ENCODE results near the gene TUFT1.

TUFT1 gene

GRCh38 chr1:151529211-151529702, 10.9 kb upstream of the TUFT1 start:
- TF ChIP-seq EZH2 (IDR thresholded peaks at IDR 0.05) (no peak), POLR2AphosphoS5 (IDR thresholded peaks at IDR 0.05; ENCODE audit: borderline replicate concordance, low read depth, low read length) (no peak), FOXP2 (optimal IDR thresholded peaks at IDR 0.05; ENCODE audit: control extremely low read depth, extremely low read length, insufficient read depth) (no peak)
- Histone ChIP-seq H3K36me3 (ENCODE audit: insufficient read depth, low read length) (no peaks in the 10 kb centered on the region), H3K9me3 (ENCODE audit: low read depth, low read length) (no peaks in the 10 kb centered on the region), H3K27ac (no peak overlapping the region), H3K9ac (ENCODE audit: insufficient read length) (no peak overlapping the region), H3K4me3 (no peak overlapping the region)
- no peak for DNase-seq (ENCODE audit: low read depth, low spot score)

DNA sequence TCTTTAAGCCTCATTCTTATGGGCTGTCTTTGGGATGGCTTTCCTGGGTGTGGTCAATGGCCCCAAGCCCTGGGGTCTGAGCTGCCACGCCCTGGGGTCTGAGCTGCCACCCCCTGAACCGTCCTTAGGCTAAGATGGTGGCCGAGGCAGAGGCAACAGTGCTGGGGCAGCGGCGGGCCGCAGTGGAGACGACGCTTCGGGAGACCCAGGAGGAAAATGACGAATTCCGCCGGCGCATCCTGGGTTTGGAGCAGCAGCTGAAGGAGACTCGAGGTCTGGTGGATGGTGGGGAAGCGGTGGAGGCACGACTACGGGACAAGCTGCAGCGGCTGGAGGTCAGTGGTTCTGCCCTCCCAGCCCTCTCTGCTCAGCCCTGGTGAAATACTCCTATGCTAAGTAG, 10.3 kb upstream of the TUFT1 start:
- Histone ChIP-seq H3K9me3 (ENCODE audit: low read depth, low read length) (no peaks in the 10 kb centered on the region), H3K27ac (no peak overlapping the region), H3K9ac (ENCODE audit: insufficient read length) (no peak overlapping the region), H3K4me3 (no peak overlapping the region), H3K36me3 (ENCODE audit: insufficient read depth, low read length) (no peaks in the 10 kb centered on the region)
- TF ChIP-seq EZH2 (IDR thresholded peaks at IDR 0.05) (no peak), FOXP2 (optimal IDR thresholded peaks at IDR 0.05; ENCODE audit: control extremely low read depth, extremely low read length, insufficient read depth) (no peak), POLR2AphosphoS5 (IDR thresholded peaks at IDR 0.05; ENCODE audit: borderline replicate concordance, low read depth, low read length) (no peak)
- no peak for DNase-seq (ENCODE audit: low read depth, low spot score)

- no peaks in the 10 kb centered on the region for H3K9me3 ChIP-seq (ENCODE audit: low read depth, low read length)
- no peak overlapping the region for H3K27ac ChIP-seq
- no peak overlapping the region for H3K4me3 ChIP-seq
- H3K9ac ChIP-seq (ENCODE audit: insufficient read length), result no peak overlapping the region
- no peak for DNase-seq (ENCODE audit: low read depth, low spot score)
- no peaks in the 10 kb centered on the region for H3K36me3 ChIP-seq (ENCODE audit: insufficient read depth, low read length)
- no peak for TF ChIP-seq EZH2 (IDR thresholded peaks at IDR 0.05)
- no peak for TF ChIP-seq FOXP2 (optimal IDR thresholded peaks at IDR 0.05; ENCODE audit: control extremely low read depth, extremely low read length, insufficient read depth)
- TF ChIP-seq POLR2AphosphoS5 (IDR thresholded peaks at IDR 0.05; ENCODE audit: borderline replicate concordance, low read depth, low read length), result no peak
Measured at GRCh38 chr1:151530461-151530860, 9.6 kb upstream of the TUFT1 start.

DNA sequence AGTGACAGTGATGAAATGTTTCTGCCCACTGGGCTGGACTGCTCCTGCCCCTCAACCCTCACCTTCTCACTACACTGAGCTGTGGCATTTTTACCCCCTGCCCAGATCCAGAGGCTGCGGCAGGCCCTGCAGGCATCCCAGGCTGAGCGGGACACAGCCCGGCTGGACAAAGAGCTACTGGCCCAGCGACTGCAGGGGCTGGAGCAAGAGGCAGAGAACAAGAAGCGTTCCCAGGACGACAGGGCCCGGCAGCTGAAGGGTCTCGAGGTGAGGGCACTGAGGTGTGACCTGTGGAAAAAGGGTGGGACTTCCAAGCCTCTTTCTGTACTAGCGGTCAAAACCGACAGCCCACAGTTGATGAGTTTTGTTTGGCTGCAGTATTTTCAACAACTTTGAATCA, 6.2 kb upstream of the TUFT1 start:
- Histone ChIP-seq H3K27ac (no peak overlapping the region), H3K36me3 (ENCODE audit: insufficient read depth, low read length) (no peaks in the 10 kb centered on the region), H3K9me3 (ENCODE audit: low read depth, low read length) (no peaks in the 10 kb centered on the region), H3K9ac (ENCODE audit: insufficient read length) (no peak overlapping the region), H3K4me3 (no peak overlapping the region)
- TF ChIP-seq FOXP2 (optimal IDR thresholded peaks at IDR 0.05; ENCODE audit: control extremely low read depth, extremely low read length, insufficient read depth), result no peak
- no peak for TF ChIP-seq POLR2AphosphoS5 (IDR thresholded peaks at IDR 0.05; ENCODE audit: borderline replicate concordance, low read depth, low read length)
- no peak for TF ChIP-seq EZH2 (IDR thresholded peaks at IDR 0.05)
- DNase-seq (ENCODE audit: low read depth, low spot score), result no peak

- H3K36me3 ChIP-seq (ENCODE audit: insufficient read depth, low read length), result no peaks in the 10 kb centered on the region
- TF ChIP-seq POLR2AphosphoS5 (IDR thresholded peaks at IDR 0.05; ENCODE audit: borderline replicate concordance, low read depth, low read length) (no peak), EZH2 (IDR thresholded peaks at IDR 0.05) (no peak), FOXP2 (optimal IDR thresholded peaks at IDR 0.05; ENCODE audit: control extremely low read depth, extremely low read length, insufficient read depth) (no peak)
- H3K9me3 ChIP-seq (ENCODE audit: low read depth, low read length), result no peaks in the 10 kb centered on the region
- H3K9ac ChIP-seq (ENCODE audit: insufficient read length), result no peak overlapping the region
- H3K27ac ChIP-seq, result no peak overlapping the region
- DNase-seq (ENCODE audit: low read depth, low spot score), result no peak
- H3K4me3 ChIP-seq, result no peak overlapping the region
Measured at GRCh38 chr1:151534662-151535278, 5.3 kb upstream of the TUFT1 start.

GRCh38 chr1:151535326-151536271, 4.5 kb upstream of the TUFT1 start:
- Histone ChIP-seq H3K27ac (no peak overlapping the region), H3K9me3 (ENCODE audit: low read depth, low read length) (no peaks in the 10 kb centered on the region), H3K9ac (ENCODE audit: insufficient read length) (no peak overlapping the region), H3K36me3 (ENCODE audit: insufficient read depth, low read length) (no peaks in the 10 kb centered on the region), H3K4me3 (no peak overlapping the region)
- no peak for DNase-seq (ENCODE audit: low read depth, low spot score)
- TF ChIP-seq FOXP2 (optimal IDR thresholded peaks at IDR 0.05; ENCODE audit: control extremely low read depth, extremely low read length, insufficient read depth), result no peak
- TF ChIP-seq POLR2AphosphoS5 (IDR thresholded peaks at IDR 0.05; ENCODE audit: borderline replicate concordance, low read depth, low read length), result no peak
- TF ChIP-seq EZH2 (IDR thresholded peaks at IDR 0.05), result no peak

DNA sequence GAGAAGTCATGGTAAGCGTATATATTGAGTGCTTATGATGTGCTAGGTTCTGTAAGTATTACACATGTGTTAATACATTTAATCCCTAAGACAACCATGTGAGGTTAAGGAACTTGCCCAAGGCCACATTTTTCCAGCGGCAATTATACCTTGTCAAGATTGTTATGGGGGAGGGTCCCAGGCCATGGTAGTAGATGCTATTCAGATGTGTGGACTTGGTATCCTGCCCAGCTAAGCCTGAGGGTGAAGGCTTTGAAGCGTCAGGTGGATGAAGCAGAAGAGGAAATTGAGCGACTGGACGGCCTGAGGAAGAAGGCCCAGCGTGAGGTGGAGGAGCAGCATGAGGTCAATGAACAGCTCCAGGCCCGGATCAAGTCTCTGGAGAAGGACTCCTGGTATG, 3.6 kb upstream of the TUFT1 start:
- Histone ChIP-seq H3K9ac (ENCODE audit: insufficient read length) (no peak overlapping the region), H3K36me3 (ENCODE audit: insufficient read depth, low read length) (no peaks in the 10 kb centered on the region), H3K27ac (no peak overlapping the region), H3K9me3 (ENCODE audit: low read depth, low read length) (no peaks in the 10 kb centered on the region), H3K4me3 (no peak overlapping the region)
- no peak for TF ChIP-seq EZH2 (IDR thresholded peaks at IDR 0.05)
- TF ChIP-seq FOXP2 (optimal IDR thresholded peaks at IDR 0.05; ENCODE audit: control extremely low read depth, extremely low read length, insufficient read depth), result no peak
- TF ChIP-seq POLR2AphosphoS5 (IDR thresholded peaks at IDR 0.05; ENCODE audit: borderline replicate concordance, low read depth, low read length), result no peak
- DNase-seq (ENCODE audit: low read depth, low spot score), result no peak

DNA sequence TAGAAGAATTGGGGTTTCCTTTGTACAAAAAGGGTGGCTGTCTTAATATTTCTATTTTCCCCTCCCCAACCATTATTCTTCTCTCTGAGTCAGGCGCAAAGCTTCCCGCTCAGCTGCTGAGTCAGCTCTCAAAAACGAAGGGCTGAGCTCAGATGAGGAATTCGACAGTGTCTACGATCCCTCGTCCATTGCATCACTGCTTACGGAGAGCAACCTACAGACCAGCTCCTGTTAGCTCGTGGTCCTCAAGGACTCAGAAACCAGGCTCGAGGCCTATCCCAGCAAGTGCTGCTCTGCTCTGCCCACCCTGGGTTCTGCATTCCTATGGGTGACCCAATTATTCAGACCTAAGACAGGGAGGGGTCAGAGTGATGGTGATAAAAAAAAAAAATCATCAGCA, 3.0 kb upstream of the TUFT1 start:
- Histone ChIP-seq H3K36me3 (ENCODE audit: insufficient read depth, low read length) (no peaks in the 10 kb centered on the region), H3K9ac (ENCODE audit: insufficient read length) (no peak overlapping the region), H3K27ac (no peak overlapping the region), H3K4me3 (no peak overlapping the region), H3K9me3 (ENCODE audit: low read depth, low read length) (no peaks in the 10 kb centered on the region)
- no peak for TF ChIP-seq EZH2 (IDR thresholded peaks at IDR 0.05)
- TF ChIP-seq FOXP2 (optimal IDR thresholded peaks at IDR 0.05; ENCODE audit: control extremely low read depth, extremely low read length, insufficient read depth), result no peak
- no peak for TF ChIP-seq POLR2AphosphoS5 (IDR thresholded peaks at IDR 0.05; ENCODE audit: borderline replicate concordance, low read depth, low read length)
- DNase-seq (ENCODE audit: low read depth, low spot score), result no peak
